ENCODE data around the gene GJD3.

The GJD3 gene

DNA sequence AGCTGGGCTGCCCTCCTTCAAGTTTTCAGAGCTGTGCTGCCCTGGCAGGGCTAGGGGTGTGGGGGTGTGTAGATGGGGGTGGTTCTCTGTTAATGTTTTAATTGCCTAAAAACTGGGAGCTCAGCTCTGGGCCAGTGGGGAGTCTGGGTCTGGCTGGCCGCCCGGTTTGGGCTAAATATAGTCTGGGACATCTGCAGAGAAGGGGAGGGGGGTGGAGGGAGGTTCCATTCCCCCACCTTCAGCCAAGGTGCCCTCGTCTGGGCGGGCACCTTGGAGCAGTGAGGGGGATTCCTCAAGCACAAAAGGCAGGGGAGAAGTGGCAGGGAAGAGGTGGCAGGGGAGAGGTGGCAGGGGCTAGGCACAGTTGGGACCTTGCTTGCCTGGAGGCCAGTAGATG is 42.6 kb downstream of the GJD3 start:
- Histone ChIP-seq H3K27me3 (ENCODE audit: control insufficient read depth in 1 of 2, insufficient read depth in 2 of 2, low read length in 2 of 2) (no peaks in the 10 kb centered on the region), H3K4me1 (ENCODE audit: control insufficient read depth in 1 of 2, insufficient read depth in 2 of 2, low read length in 2 of 2) (peaks cover 81 to 84% of the 10 kb centered on the region in 2 donors), H3K9ac (ENCODE audit: low read depth in 1 of 2, low read length in 2 of 2) (peak overlapping the region; percentile 64 to 70), H3K27ac (ENCODE audit: low read depth, low read length) (peak overlapping the region; percentile 79), H3K9me3 (ENCODE audit: control insufficient read depth in 1 of 2, low read length in 2 of 2) (no peaks in the 10 kb centered on the region), H3K4me3 (ENCODE audit: low read depth in 1 of 2, low read length in 2 of 2) (peak overlapping the region; percentile 79 to 85), H3K36me3 (ENCODE audit: control insufficient read depth in 1 of 2, insufficient read depth in 2 of 2, low read length in 2 of 2) (no peaks in the 10 kb centered on the region)

GRCh38 chr17:40321524-40321929 is 43.0 kb downstream of the GJD3 start:
- Histone ChIP-seq H3K9ac (ENCODE audit: low read depth in 1 of 2, low read length in 2 of 2) (peak overlapping the region; percentile 45 to 70), H3K4me1 (ENCODE audit: control insufficient read depth in 1 of 2, insufficient read depth in 2 of 2, low read length in 2 of 2) (peaks cover 80 to 83% of the 10 kb centered on the region in 2 donors), H3K27me3 (ENCODE audit: control insufficient read depth in 1 of 2, insufficient read depth in 2 of 2, low read length in 2 of 2) (no peaks in the 10 kb centered on the region), H3K36me3 (ENCODE audit: control insufficient read depth in 1 of 2, insufficient read depth in 2 of 2, low read length in 2 of 2) (no peaks in the 10 kb centered on the region), H3K27ac (ENCODE audit: low read depth, low read length) (peak overlapping the region; percentile 55), H3K4me3 (ENCODE audit: low read depth in 1 of 2, low read length in 2 of 2) (peak overlapping the region; percentile 79 to 85), H3K9me3 (ENCODE audit: control insufficient read depth in 1 of 2, low read length in 2 of 2) (no peaks in the 10 kb centered on the region)

DNA sequence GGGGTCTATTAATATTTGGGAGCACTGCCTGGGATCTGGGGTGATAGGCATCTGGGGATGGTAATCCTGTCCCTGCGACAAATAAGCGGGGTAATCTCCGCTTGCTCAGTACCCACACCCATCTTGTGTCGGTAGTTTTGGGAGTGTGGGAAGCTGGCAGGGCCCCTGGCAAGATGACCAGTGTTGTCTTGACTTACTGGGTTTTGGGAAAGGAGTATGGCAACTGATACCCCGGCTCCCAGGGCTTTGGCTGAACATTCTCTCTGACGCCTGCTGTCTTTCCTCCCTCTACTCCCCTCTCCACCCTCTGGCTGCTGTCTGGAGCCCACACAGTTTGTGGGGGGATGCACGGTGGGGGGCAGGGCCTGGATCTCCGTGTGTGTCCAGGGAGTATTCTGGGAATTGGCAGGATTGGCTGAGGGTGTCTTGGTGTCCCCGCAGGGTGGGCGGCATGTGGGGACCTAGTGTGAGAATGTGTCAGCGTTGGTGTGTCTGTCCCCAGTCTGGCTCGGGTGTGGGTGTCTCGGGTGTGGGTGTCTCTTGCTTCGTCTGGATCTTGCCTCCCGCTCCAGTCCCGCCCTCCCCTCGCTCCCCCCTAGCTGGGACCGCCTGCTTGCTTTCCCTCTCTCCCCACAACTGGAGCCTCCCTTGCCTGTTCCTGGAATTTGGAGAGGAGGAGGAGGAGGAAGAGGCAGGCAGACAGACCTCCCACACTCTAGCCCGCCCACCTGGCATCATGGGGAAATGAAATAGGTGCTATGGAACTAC is 43.6 kb downstream of the GJD3 start:
- Histone ChIP-seq H3K36me3 (ENCODE audit: control insufficient read depth in 1 of 2, insufficient read depth in 2 of 2, low read length in 2 of 2) (no peaks in the 10 kb centered on the region), H3K27ac (ENCODE audit: low read depth, low read length) (peak overlapping the region; percentile 55), H3K9me3 (ENCODE audit: control insufficient read depth in 1 of 2, low read length in 2 of 2) (no peaks in the 10 kb centered on the region), H3K27me3 (ENCODE audit: control insufficient read depth in 1 of 2, insufficient read depth in 2 of 2, low read length in 2 of 2) (no peaks in the 10 kb centered on the region), H3K9ac (ENCODE audit: low read depth in 1 of 2, low read length in 2 of 2) (peak overlapping the region; percentile 18 to 45), H3K4me3 (ENCODE audit: low read depth in 1 of 2, low read length in 2 of 2) (peak overlapping the region; percentile 79 to 85), H3K4me1 (ENCODE audit: control insufficient read depth in 1 of 2, insufficient read depth in 2 of 2, low read length in 2 of 2) (peaks cover 80 to 83% of the 10 kb centered on the region in 2 donors)

DNA sequence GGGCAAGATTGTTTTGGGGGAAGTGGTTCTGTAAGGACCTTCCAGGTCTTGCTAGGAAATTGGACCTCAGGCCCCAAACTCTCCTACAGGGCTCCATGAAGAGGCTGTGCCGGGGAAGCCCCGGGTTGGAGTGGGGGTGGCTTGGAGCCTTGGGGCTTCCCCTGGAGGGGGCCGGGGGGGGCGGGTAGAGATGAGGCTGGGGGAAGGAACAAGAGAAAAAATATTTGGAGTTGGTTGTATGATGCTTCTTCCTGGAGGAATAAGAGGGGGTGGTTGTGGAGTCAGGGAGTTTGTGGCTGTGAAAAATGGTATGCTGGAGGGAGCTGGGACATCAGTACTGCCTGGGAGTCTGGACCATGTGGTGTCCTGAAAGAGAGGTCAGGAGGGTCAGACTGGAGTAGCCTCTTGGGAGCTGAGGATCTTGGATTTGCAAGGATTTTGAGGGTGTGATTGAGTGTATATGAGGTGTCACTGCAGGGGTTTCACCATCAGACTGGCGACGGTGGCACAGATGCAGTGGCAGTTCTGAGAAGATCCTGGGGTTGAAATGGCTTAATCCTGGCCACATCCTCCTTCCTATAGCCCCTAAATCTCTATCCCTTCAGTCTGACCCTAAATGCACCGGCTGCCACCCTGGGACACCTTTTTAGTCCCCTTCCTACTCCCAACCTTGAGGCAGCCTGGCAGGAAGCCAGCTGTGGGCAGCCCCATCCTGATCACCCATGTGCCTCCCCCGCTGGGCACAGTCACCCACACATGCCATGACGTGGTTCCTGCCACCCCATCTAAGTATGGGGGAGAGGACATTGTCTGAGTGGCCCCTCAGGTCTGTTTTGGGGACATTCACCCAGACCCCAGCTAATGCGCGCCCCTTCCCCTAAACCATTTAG is 44.6 kb downstream of the GJD3 start:
- Histone ChIP-seq H3K36me3 (ENCODE audit: control insufficient read depth in 1 of 2, insufficient read depth in 2 of 2, low read length in 2 of 2) (no peaks in the 10 kb centered on the region), H3K9ac (ENCODE audit: low read depth in 1 of 2, low read length in 2 of 2) (peak overlapping the region; percentile 2 to 18), H3K9me3 (ENCODE audit: control insufficient read depth in 1 of 2, low read length in 2 of 2) (no peaks in the 10 kb centered on the region), H3K4me3 (ENCODE audit: low read depth in 1 of 2, low read length in 2 of 2) (peak overlapping the region; percentile 79 to 85), H3K4me1 (ENCODE audit: control insufficient read depth in 1 of 2, insufficient read depth in 2 of 2, low read length in 2 of 2) (peaks cover 81 to 83% of the 10 kb centered on the region in 2 donors), H3K27me3 (ENCODE audit: control insufficient read depth in 1 of 2, insufficient read depth in 2 of 2, low read length in 2 of 2) (no peaks in the 10 kb centered on the region), H3K27ac (ENCODE audit: low read depth, low read length) (no peak overlapping the region)

- no peaks in the 10 kb centered on the region for H3K27me3 ChIP-seq (ENCODE audit: control insufficient read depth in 1 of 2, insufficient read depth in 2 of 2, low read length in 2 of 2)
- peak overlapping the region; percentile 83 to 85 for H3K4me3 ChIP-seq (ENCODE audit: low read depth in 1 of 2, low read length in 2 of 2)
- no peaks in the 10 kb centered on the region for H3K36me3 ChIP-seq (ENCODE audit: control insufficient read depth in 1 of 2, insufficient read depth in 2 of 2, low read length in 2 of 2)
- no peaks in the 10 kb centered on the region for H3K9me3 ChIP-seq (ENCODE audit: control insufficient read depth in 1 of 2, low read length in 2 of 2)
- peak overlapping the region; percentile 74 to 81 for H3K9ac ChIP-seq (ENCODE audit: low read depth in 1 of 2, low read length in 2 of 2)
- H3K4me1 ChIP-seq (ENCODE audit: control insufficient read depth in 1 of 2, insufficient read depth in 2 of 2, low read length in 2 of 2), result peaks cover 77 to 80% of the 10 kb centered on the region in 2 donors
- no peak overlapping the region for H3K27ac ChIP-seq (ENCODE audit: low read depth, low read length)
Measured at GRCh38 chr17:40318830-40319391, 45.6 kb downstream of the GJD3 start.

GRCh38 chr17:40317880-40318829 is 46.4 kb downstream of the GJD3 start:
- H3K27me3 ChIP-seq (ENCODE audit: control insufficient read depth in 1 of 2, insufficient read depth in 2 of 2, low read length in 2 of 2), result no peaks in the 10 kb centered on the region
- H3K4me1 ChIP-seq (ENCODE audit: control insufficient read depth in 1 of 2, insufficient read depth in 2 of 2, low read length in 2 of 2), result peaks cover 70 to 80% of the 10 kb centered on the region in 2 donors

DNA sequence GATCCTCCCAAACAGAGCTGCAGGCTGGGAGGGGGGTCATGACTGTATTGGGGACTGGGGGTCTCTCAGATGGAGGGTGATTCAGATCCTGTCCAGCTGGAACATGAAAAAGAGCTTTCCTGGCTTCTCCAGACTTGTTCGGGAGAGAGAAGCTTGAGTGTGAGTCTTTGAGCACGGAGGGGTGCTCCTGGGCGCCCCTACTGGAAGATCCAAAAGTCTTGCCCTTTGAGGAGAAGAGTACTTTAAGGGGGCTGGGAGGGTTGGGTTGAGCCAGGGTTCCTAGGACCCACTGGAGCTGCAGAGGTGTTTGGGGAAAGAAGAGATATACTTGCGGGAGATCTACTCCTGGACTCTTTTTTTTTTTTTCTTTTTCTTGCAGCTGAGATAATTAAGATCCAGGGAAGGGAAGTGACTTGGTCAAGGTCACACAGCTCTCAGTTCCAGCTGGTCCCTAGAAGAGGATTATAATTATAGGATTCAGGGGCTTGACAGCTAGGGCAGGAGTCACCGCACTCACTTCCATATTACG is 47.1 kb downstream of the GJD3 start:
- H3K9me3 ChIP-seq (ENCODE audit: control insufficient read depth in 1 of 2, low read length in 2 of 2), result no peaks in the 10 kb centered on the region
- peak overlapping the region; percentile 56 to 76 for H3K9ac ChIP-seq (ENCODE audit: low read depth in 1 of 2, low read length in 2 of 2)

More at GRCh38 chr17:40317880-40318829, 46.4 kb downstream of the GJD3 start:
- Histone ChIP-seq H3K9me3 (ENCODE audit: control insufficient read depth in 1 of 2, low read length in 2 of 2) (no peaks in the 10 kb centered on the region), H3K27ac (ENCODE audit: low read depth, low read length) (peak overlapping the region; percentile 71), H3K4me3 (ENCODE audit: low read depth in 1 of 2, low read length in 2 of 2) (peak overlapping the region; percentile 83 to 85), H3K36me3 (ENCODE audit: control insufficient read depth in 1 of 2, insufficient read depth in 2 of 2, low read length in 2 of 2) (no peaks in the 10 kb centered on the region), H3K9ac (ENCODE audit: low read depth in 1 of 2, low read length in 2 of 2) (peak overlapping the region; percentile 74 to 81)

DNA sequence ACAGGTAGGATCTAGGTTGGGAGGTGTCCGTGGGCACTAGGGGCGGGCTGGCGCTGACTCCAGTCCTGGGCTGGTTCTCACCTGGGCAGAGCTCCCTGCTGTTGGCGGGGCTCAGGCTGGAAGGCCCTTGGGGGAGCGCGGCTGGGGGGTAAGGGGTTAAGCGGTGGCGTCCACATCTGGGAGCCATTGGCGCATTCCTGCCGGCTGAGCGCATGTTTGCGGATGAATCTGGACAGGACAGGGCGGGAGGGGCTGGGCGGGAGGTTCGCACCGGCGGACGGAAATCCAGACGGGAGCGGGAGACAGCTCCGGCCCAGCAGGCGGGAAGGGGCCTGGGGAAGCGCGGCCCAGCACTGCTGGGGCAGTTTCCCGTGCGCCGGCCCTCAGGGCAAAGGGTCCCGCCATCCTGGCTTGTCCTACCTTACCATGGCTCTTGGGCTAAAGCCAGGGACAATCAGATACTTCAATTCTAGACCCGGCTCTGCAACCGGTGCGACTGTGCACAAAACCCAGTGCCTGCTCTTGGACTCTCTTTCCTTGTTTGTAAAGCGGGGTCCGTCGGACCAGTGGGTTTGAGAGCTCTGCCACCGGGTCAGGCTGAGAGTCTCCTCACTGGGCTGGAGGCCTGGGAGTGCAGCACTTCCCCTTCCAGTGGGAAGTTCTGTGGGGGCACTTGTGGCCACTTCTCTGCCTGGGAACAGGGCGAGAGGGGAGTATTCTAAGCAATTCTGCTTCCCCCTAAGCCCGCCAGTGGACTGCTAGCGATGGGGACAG is 47.8 kb downstream of the GJD3 start:
- H3K27ac ChIP-seq (ENCODE audit: low read depth, low read length), result peak overlapping the region; percentile 51
- no peaks in the 10 kb centered on the region for H3K36me3 ChIP-seq (ENCODE audit: control insufficient read depth in 1 of 2, insufficient read depth in 2 of 2, low read length in 2 of 2)
- peak overlapping the region; percentile 56 to 57 for H3K9ac ChIP-seq (ENCODE audit: low read depth in 1 of 2, low read length in 2 of 2)
- no peaks in the 10 kb centered on the region for H3K27me3 ChIP-seq (ENCODE audit: control insufficient read depth in 1 of 2, insufficient read depth in 2 of 2, low read length in 2 of 2)
- peaks cover 71 to 80% of the 10 kb centered on the region in 2 donors for H3K4me1 ChIP-seq (ENCODE audit: control insufficient read depth in 1 of 2, insufficient read depth in 2 of 2, low read length in 2 of 2)
- H3K4me3 ChIP-seq (ENCODE audit: low read depth in 1 of 2, low read length in 2 of 2), result peak overlapping the region; percentile 75 to 85
- H3K9me3 ChIP-seq (ENCODE audit: control insufficient read depth in 1 of 2, low read length in 2 of 2), result no peaks in the 10 kb centered on the region

More for the DNA sequence above, 47.1 kb downstream of the GJD3 start:
- Histone ChIP-seq H3K4me1 (ENCODE audit: control insufficient read depth in 1 of 2, insufficient read depth in 2 of 2, low read length in 2 of 2) (peaks cover 71 to 80% of the 10 kb centered on the region in 2 donors), H3K27me3 (ENCODE audit: control insufficient read depth in 1 of 2, insufficient read depth in 2 of 2, low read length in 2 of 2) (no peaks in the 10 kb centered on the region), H3K27ac (ENCODE audit: low read depth, low read length) (peak overlapping the region; percentile 61), H3K36me3 (ENCODE audit: control insufficient read depth in 1 of 2, insufficient read depth in 2 of 2, low read length in 2 of 2) (no peaks in the 10 kb centered on the region), H3K4me3 (ENCODE audit: low read depth in 1 of 2, low read length in 2 of 2) (peak overlapping the region; percentile 75 to 85)
